ENCODE results near the gene OTULIN.

OTULIN gene

DNA sequence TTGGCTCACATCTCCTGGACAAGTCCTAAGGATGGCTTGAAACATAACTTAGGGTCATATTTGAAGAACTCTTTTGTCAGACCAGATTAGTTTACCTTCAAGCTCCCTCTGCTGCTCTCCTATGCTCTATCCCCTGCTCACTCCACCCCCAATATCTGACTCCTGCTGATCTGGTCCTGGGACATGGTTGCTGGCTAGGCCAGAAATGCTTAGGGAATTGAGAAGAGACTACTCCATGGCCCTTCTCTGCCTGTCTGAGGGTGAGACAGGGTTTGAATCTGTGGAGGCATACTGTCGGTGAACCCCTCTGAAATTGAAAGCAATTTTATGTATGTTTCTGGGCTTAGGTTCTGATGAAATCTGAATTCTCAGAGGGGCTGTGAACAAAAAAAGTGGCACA, 3.3 kb downstream of the OTULIN start:
- no peak for DNase-seq (ENCODE audit: low read depth in 4 of 4, low spot score in 1 of 4)

DNA sequence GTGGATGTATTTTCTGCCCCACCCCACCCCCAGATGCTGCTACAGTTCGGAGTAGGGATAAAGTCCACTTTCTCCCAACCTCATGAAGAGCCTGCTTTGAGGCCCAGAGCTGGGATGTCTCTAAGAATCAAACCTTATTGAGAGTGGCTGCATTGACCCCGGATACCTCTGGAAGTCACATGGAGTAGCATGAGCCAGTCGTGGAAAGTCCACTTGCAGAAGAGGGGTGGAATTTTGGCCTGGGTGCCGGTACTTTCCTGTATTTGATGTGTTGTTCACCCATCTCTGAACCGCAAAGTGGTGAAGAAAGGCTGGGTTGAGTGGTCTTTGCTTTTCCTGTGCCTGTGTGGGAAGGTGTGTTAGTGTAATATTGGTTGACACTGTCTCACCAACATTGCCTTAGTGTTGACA, 3.7 kb downstream of the OTULIN start:
- DNase-seq (ENCODE audit: low read depth in 4 of 4, low spot score in 1 of 4) = no peak

DNA sequence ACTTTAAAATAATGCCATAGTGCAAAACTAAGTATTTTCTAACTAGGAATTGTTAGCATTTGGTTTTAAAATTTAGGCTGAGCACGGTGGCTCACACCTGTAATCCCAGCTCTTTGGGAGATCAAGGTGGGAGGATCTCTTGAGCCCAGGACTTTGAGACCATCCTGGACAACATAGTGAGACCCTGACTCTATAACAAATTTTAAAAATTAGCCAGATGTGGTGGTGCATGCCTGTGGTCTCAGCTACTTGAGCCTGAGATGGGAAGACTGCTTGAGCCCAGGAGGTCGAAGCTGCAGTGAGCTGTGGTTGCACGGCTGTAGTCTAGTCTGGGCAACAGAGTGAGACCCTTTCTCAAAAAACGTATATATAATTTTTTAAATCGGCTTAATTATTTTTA, 4.9 kb downstream of the OTULIN start:
- DNase-seq (ENCODE audit: low read depth in 4 of 4, low spot score in 1 of 4) = no peak

DNA sequence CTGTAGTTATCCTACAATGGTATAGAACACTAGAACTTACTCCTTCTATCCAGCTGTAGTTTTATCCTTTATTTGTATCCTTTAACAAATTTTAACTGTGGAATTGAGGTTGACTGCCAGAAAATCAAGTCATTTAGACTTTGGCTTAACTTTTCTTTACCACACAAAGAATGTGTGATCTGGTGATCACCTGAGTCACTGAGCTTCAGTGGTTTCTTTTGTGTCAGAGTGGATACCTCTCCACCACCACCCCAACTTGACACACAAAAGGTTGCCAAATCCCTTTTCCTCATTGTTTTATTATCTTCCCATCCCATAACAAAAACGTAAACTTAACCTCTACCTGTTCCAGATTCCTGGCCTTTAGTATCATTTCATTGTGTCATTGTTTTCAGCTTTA, 5.5 kb downstream of the OTULIN start:
- DNase-seq (ENCODE audit: low read depth in 4 of 4, low spot score in 1 of 4) = no peak

- DNase-seq (ENCODE audit: low read depth in 4 of 4, low spot score in 1 of 4) = no peak
Measured at GRCh38 chr5:14671414-14671813, 6.9 kb downstream of the OTULIN start.

DNA sequence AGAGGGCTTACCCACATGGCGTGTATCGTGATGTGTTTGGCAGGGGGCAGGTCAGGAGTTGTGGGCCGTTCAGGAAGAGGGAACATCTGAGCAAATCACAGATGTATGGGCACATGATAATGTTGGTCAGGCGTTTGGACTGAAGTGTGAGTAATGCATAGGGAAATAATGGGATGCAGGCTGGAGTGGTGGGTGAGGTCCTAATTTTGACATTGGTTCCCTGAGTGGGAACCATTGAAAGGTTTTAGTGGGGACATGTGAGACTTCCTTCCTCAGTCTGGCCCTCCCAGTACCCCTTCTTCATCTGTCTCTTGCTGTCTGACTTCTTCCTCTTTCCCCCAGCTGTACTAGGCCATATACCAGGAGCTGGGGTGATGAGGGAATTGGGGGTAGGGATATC, 7.6 kb downstream of the OTULIN start:
- DNase-seq (ENCODE audit: low read depth in 4 of 4, low spot score in 1 of 4) = no peak

GRCh38 chr5:14672484-14673394, 8.2 kb downstream of the OTULIN start:
- no peak for DNase-seq (ENCODE audit: low read depth in 4 of 4, low spot score in 1 of 4)

GRCh38 chr5:14673443-14673842, 8.9 kb downstream of the OTULIN start:
- DNase-seq (ENCODE audit: low read depth in 4 of 4, low spot score in 1 of 4) = no peak

- no peak for DNase-seq (ENCODE audit: low read depth in 4 of 4, low spot score in 1 of 4)
Measured at GRCh38 chr5:14674983-14675854, 10.7 kb downstream of the OTULIN start.

- DNase-seq (ENCODE audit: low read depth in 4 of 4, low spot score in 1 of 4) = no peak
Measured at GRCh38 chr5:14675865-14676300, 11.4 kb downstream of the OTULIN start.

GRCh38 chr5:14676320-14676719, 11.8 kb downstream of the OTULIN start:
- no peak for DNase-seq (ENCODE audit: low read depth in 4 of 4, low spot score in 1 of 4)

DNA sequence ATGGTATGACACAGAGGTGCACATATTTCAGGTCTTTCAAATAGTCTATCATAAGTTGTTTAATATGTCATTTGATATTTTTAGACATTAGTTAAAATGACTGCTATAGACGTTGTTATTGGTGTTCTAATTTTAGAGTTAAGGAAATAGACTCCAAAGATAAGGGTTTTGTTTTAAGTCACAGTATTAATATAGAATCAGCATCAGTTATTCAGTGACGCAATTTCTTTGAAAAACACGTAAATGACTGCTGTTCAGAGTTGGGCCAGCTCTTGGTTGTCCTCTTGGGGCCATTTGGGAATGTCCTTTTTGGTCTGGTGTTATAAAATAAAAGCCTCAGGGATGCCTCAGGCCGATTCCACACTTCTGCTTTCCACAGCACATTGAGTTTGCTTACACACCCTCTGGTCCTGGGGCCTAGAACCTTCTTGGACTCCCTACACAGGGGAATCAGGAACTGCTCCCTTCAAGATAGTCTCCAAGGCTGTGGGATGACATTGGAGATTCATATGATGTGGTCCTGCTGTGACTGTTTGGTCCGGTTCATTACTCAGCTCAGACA, 14.3 kb downstream of the OTULIN start:
- no peak for DNase-seq (ENCODE audit: low read depth in 4 of 4, low spot score in 1 of 4)

GRCh38 chr5:14679595-14679994, 15.1 kb downstream of the OTULIN start:
- no peak for DNase-seq (ENCODE audit: low read depth in 4 of 4, low spot score in 1 of 4)

DNA sequence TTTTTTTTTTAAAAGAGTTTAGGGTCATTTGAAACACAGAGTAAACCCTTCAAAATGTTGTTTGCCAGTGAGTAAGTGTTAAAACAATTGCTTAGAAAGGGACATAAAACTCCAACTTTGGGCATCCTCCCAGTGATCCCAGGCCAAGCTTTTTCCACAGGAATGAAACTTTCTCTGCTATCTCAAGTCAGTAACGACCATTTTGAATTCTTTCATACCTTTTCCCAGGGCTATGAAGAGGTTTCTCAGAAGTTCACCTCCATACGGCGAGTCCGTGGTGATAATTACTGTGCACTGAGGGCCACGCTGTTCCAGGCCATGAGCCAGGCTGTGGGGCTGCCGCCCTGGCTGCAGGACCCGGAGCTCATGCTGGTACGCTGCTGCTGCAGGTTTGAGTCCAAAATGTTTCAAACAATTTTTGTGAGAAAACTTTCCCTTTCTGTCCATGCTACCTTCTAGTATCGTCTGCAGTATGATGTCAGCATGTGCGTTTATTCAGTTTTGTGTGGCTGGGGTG, 16.8 kb downstream of the OTULIN start:
- DNase-seq (ENCODE audit: low read depth in 4 of 4, low spot score in 1 of 4) = no peak

DNA sequence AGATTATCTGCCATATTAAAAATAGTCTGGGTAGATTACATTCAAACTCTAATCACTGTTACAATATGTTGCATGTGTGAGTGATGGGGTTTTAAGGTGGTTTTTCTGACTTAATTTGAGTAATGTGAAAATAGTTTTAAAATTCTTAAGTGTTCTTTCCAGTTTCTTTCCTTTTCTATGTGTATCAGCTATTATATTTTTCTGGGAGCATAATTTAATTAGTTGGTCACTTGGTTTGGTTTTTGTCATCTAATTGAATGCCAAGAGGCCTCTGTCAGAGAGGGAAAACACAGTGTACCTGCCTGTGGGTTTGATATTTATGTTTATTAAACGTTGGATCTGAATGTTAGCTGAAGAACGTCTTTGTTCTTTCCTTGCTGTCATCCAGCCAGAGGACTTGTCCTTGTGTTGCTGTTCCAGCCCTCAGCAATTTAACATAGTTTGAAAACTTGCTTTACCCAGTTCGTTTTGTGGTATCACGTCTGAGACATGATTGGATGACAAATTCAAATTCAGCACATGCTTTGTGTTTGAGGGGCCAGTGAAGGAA, 19.5 kb downstream of the OTULIN start:
- no peak for DNase-seq (ENCODE audit: low read depth in 4 of 4, low spot score in 1 of 4)

- DNase-seq (ENCODE audit: low read depth in 4 of 4, low spot score in 1 of 4) = no peak
Measured at GRCh38 chr5:14684757-14685156, 20.2 kb downstream of the OTULIN start.

DNA sequence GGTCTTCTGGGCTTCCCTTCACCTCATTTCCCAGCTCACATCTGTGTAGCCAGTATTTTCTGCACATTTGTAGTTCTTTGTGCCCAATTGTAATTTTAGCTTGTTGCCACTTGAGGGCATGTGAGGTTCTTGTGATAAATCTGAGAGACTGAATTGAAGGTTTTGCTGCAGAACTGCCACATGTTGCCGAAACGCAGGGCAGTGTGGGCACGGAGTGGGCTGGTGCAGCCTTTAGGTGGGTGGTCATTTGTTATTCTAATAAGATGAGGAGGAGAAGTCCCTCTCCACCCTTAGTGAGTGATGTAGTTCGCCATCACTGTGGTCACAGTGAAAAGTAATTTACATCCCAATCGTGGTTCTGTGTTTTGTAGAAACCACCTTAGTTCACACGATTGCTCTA, 21.2 kb downstream of the OTULIN start:
- no peak for DNase-seq (ENCODE audit: low read depth in 4 of 4, low spot score in 1 of 4)

DNA sequence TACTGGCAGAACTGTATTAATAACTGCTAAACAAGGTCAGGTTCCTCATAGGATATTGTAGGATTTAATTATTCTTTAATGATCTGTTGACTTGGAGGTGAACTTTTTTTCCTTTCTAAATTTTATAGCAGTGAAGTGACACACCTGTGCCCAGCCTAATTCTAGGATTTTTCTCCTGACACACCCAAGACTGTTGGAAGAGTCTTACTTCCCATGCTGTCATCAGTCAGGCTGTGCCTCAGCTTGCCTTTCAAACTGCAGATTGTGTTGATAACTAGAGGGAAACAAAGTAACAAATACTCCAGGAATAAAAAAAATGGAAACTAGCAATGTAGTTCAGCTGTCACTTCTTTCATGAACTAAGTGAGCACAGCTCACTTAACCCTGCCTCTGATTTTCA, 22.0 kb downstream of the OTULIN start:
- no peak for DNase-seq (ENCODE audit: low read depth in 4 of 4, low spot score in 1 of 4)

DNA sequence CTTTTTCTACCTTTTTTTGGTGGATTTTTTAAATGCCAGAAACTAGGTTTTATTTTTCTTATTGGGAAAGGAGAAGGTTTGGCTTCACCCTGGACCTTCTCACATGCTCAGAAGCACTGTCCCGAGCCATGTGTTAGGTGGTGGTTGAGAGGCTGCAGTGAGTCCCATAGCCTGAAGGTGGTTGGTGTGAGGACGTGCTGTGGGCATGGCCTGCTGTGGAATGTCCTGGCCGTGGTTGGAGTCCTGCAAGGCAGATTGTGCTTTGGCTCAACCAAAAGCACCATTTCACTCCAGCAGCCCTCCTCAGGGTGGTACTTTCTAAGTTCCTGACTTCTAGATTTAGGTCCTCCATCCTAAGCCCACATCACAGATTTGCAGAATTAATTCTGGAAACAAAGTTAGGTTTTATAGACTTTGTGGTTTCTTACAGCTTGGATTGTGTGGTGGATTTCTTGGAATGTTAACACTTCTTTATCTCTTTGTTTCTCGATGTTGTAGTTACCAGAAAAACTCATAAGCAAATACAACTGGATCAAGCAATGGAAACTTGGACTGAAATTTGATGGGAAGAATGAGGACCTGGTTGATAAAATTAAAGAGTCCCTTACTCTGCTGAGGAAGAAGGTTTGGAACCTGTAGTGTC, 22.6 kb downstream of the OTULIN start:
- no peak for DNase-seq (ENCODE audit: low read depth in 4 of 4, low spot score in 1 of 4)

DNA sequence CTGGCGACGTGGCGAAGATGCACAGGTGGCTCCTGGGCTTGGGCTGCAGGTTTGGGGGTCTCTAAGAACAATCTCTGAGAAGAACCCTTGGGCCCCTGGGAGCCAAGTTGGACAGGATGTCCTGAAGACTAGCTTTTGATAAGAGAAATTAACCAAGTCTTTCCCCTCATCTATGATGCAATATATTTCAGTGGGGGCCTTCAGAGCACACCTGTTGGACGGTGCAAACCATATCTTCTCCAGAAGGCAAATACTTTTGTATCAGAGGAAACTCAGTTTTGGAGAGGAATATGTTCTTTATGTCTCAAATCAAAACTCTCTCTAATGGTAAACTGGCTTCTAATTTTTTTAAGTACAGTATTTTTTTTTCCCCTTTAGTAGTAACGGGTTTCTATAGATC, 28.6 kb downstream of the OTULIN start:
- DNase-seq (ENCODE audit: low read depth in 4 of 4, low spot score in 1 of 4) = no peak

DNA sequence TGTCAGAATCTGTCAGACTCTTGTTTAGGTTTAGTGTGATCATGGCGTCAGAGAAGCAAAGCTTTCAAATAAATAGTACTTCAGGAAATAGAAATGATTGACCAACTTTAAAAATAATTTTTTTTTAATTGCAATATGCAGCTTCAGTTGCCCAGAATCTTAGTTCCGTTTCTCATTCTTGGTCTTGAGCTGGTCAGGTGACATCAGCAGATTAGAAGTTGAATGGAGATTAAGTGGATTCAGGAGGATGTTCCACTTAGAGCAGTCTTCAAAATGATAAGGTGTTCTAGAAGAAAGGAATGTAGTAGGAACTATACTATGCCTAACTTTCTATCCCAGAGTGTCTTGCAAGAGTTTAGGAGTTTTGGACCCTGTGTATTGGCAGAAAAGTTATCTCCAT, 30.6 kb downstream of the OTULIN start:
- no peak for DNase-seq (ENCODE audit: low read depth in 4 of 4, low spot score in 1 of 4)
